LNCAP (cell line): ENCODE data around the gene USP17L18.
"Not testable (repeated sequence)": the region's sequence is repeated elsewhere in the genome, so short reads cannot be mapped to it uniquely, and the experiment has no call there.

Source experiments
- CTCF ChIP-seq: fragments of 450-650 bp; IDR thresholded peaks from 2 replicates; pipeline ENCODE4 v1.5.1; 2017; ENCODE audit warnings: mild to moderate bottlenecking

The USP17L18 gene

GRCh38 chr4:9247953-9248680 is at the start of gene USP17L18:
TSS of gene USP17L18 (plus strand) at chr4:9248630. CDS start at chr4:9248630, 0 bp downstream.
- TF ChIP-seq CTCF, result not testable (repeated sequence)

- TF ChIP-seq CTCF, result not testable (repeated sequence)
These were observed 38.1 kb upstream of the USP17L18 start, which contains the start of gene USP17L10 for GRCh38 chr4:9210357-9210756. TSS of gene USP17L10 (plus strand) at chr4:9210657. CDS start at chr4:9210657, 0 bp downstream.

- not testable (repeated sequence) for TF ChIP-seq CTCF
These were observed 33.3 kb upstream of the USP17L18 start, which contains the start of gene USP17L11 for GRCh38 chr4:9215105-9215504. TSS of gene USP17L11 (plus strand) at chr4:9215405. CDS start at chr4:9215405, 0 bp downstream.

- not testable (repeated sequence) for TF ChIP-seq CTCF
These were observed 28.6 kb upstream of the USP17L18 start, which contains the start of gene USP17L12 for GRCh38 chr4:9219852-9220251. TSS of gene USP17L12 (plus strand) at chr4:9220152. CDS start at chr4:9220152, 0 bp downstream.

- not testable (repeated sequence) for TF ChIP-seq CTCF
These were observed 23.8 kb upstream of the USP17L18 start, which contains the start of gene USP17L13 for GRCh38 chr4:9224596-9224995. TSS of gene USP17L13 (plus strand) at chr4:9224896. CDS start at chr4:9224896, 0 bp downstream.

GRCh38 chr4:9234085-9234484 is 14.3 kb upstream of the USP17L18 start, which contains the start of gene USP17L15:
TSS of gene USP17L15 (plus strand) at chr4:9234385. CDS start at chr4:9234385, 0 bp downstream.
- not testable (repeated sequence) for TF ChIP-seq CTCF

GRCh38 chr4:9243579-9243978 is 4.9 kb upstream of the USP17L18 start, which contains the start of gene USP17L17:
TSS of gene USP17L17 (plus strand) at chr4:9243879. CDS start at chr4:9243879, 0 bp downstream.
- not testable (repeated sequence) for TF ChIP-seq CTCF
